SKM-1 (cell line): ENCODE data around the gene TMEM106C.

Experiments
- DNase-seq: peaks from one replicate; lab custom pipeline; 2025; ENCODE audit not compliant: unreplicated experiment; lab: John Stamatoyannopoulos, UW

TMEM106C gene

GRCh38 chr12:47979166-47979565 lies 15.8 kb downstream of the TMEM106C start:
- no peak for DNase-seq

- no peak for DNase-seq
Observed at GRCh38 chr12:47979686-47980085, 16.3 kb downstream of the TMEM106C start.

GRCh38 chr12:47980197-47980596 lies 16.8 kb downstream of the TMEM106C start:
- no peak for DNase-seq

- no peak for DNase-seq
Observed at GRCh38 chr12:47980779-47981495, 17.5 kb downstream of the TMEM106C start.

- no peak for DNase-seq
Observed at GRCh38 chr12:47981496-47982260, 18.3 kb downstream of the TMEM106C start.

GRCh38 chr12:47982311-47982710 lies 18.9 kb downstream of the TMEM106C start:
- no peak for DNase-seq

- DNase-seq: no peak
Observed at GRCh38 chr12:47982770-47983169, 19.4 kb downstream of the TMEM106C start.

GRCh38 chr12:47983541-47984115 lies 20.2 kb downstream of the TMEM106C start:
- no peak for DNase-seq

GRCh38 chr12:47984331-47984801 lies 21.0 kb downstream of the TMEM106C start:
- DNase-seq: no peak

GRCh38 chr12:47985596-47986290 lies 22.3 kb downstream of the TMEM106C start:
- no peak for DNase-seq

- DNase-seq: no peak
Observed at GRCh38 chr12:47986291-47986660, 22.9 kb downstream of the TMEM106C start.

GRCh38 chr12:47986832-47987231 lies 23.4 kb downstream of the TMEM106C start:
- DNase-seq: no peak

GRCh38 chr12:47987411-47988072 lies 24.1 kb downstream of the TMEM106C start:
- no peak for DNase-seq

GRCh38 chr12:47988073-47989022 lies 25.0 kb downstream of the TMEM106C start:
- DNase-seq: no peak

GRCh38 chr12:47989023-47989417 lies 25.6 kb downstream of the TMEM106C start:
- no peak for DNase-seq

GRCh38 chr12:47989666-47990065 lies 26.3 kb downstream of the TMEM106C start:
- no peak for DNase-seq

GRCh38 chr12:47990351-47991105 lies 27.1 kb downstream of the TMEM106C start:
- peak; percentile 15 for DNase-seq

GRCh38 chr12:47991106-47992061 lies 28.0 kb downstream of the TMEM106C start:
- DNase-seq: no peak
